DND-41 (cell line): ENCODE measurements around the gene PLD2.

Source experiments
- ATAC-seq: fragments of 200-7000 bp; cut with Tn5 transposase; 3 replicates; pipeline ENCODE4 v1.9.1; 2021; ENCODE audit warnings: low read depth; ENCODE audit not compliant: insufficient read depth
- DNase-seq: peaks from one replicate; pipeline ENCODE4 v3.0.0-alpha.2; 2020
- H2AFZ ChIP-seq: 2 replicates; pipeline ENCODE4 v1.6.0; 2012; ENCODE audit warnings: low read depth, low read length
- H3K27ac ChIP-seq: 2 replicates; pipeline ENCODE4 v1.5.1; 2012; ENCODE audit warnings: low read length, inconsistent platforms
- H3K27me3 ChIP-seq: fragments of 200-600 bp; sonication (generic); 2 replicates; pipeline ENCODE4 v1.6.0; 2012; ENCODE audit warnings: low read length, mild to moderate bottlenecking, inconsistent platforms; ENCODE audit not compliant: insufficient read depth, poor library complexity
- H3K36me3 ChIP-seq: 2 replicates; pipeline ENCODE4 v1.5.1; 2012; ENCODE audit warnings: low read length, inconsistent platforms; ENCODE audit not compliant: insufficient read depth
- H3K4me1 ChIP-seq: 2 replicates; pipeline ENCODE4 v1.5.1; 2012; ENCODE audit warnings: mild to moderate bottlenecking, low read length; ENCODE audit not compliant: insufficient read depth
- H3K4me2 ChIP-seq: 2 replicates; pipeline ENCODE4 v1.6.0; 2012; ENCODE audit warnings: mild to moderate bottlenecking, moderate library complexity, low read length, inconsistent platforms; ENCODE audit not compliant: insufficient read depth
- H3K4me3 ChIP-seq, 2 experiments: fragments of 200-600 bp in 1 of 2; shearing (Covaris generic) in 1 of 2; 2 replicates each; pipeline ENCODE4 v1.5.1; 2012 to 2016; ENCODE audit warnings: inconsistent platforms in 2 of 2, low read length in 2 of 2, mild to moderate bottlenecking in 2 of 2, low read depth in 1 of 2, moderate library complexity in 1 of 2
- H3K79me2 ChIP-seq: 2 replicates; pipeline ENCODE4 v1.6.0; 2012; ENCODE audit warnings: low read length, inconsistent platforms; ENCODE audit not compliant: insufficient read depth
- H3K9ac ChIP-seq: 2 replicates; pipeline ENCODE4 v1.6.0; 2012; ENCODE audit warnings: low read depth, mild to moderate bottlenecking, inconsistent platforms, low read length, moderate library complexity
- H3K9me3 ChIP-seq: 2 replicates; pipeline ENCODE4 v1.5.1; 2012; ENCODE audit warnings: low read length, moderate library complexity, mild to moderate bottlenecking, inconsistent platforms; ENCODE audit not compliant: insufficient read depth, severe bottlenecking
- H4K20me1 ChIP-seq: 2 replicates; pipeline ENCODE4 v1.6.0; 2012; ENCODE audit warnings: low read length; ENCODE audit not compliant: insufficient read depth
- CTCF ChIP-seq: IDR thresholded peaks from 2 replicates; pipeline ENCODE4 v1.5.1; 2012; ENCODE audit warnings: borderline replicate concordance, low read length, moderate library complexity, mild to moderate bottlenecking; ENCODE audit not compliant: poor library complexity, severe bottlenecking; ENCODE audit errors: extremely low read depth
- EZH2 ChIP-seq: IDR thresholded peaks from 3 replicates; pipeline ENCODE4 v1.6.1; 2012; ENCODE audit warnings: borderline replicate concordance, low read depth, mild to moderate bottlenecking, moderate library complexity, low read length, inconsistent platforms; ENCODE audit not compliant: severe bottlenecking

PLD2 gene

GRCh38 chr17:4811471-4811870 lies 4.5 kb downstream of the PLD2 start:
- Histone ChIP-seq H3K9me3 (no peaks in the 10 kb centered on the region), H2AFZ (no peak overlapping the region), H3K4me3 (no peak overlapping the region), H3K4me2 (no peak overlapping the region), H3K27ac (no peak overlapping the region), H3K4me1 (peaks cover 8% of the 10 kb centered on the region), H3K79me2 (no peaks in the 10 kb centered on the region), H4K20me1 (no peaks in the 10 kb centered on the region), H3K36me3 (no peaks in the 10 kb centered on the region; the same call in 1 of the 2 replicates), H3K9ac (no peak overlapping the region), H3K27me3 (no peaks in the 10 kb centered on the region)
- ATAC-seq (no peak), DNase-seq (no peak)
- TF ChIP-seq CTCF (no peak), EZH2 (no peak)

GRCh38 chr17:4812690-4813089 lies 5.7 kb downstream of the PLD2 start:
- H3K36me3 ChIP-seq = no peaks in the 10 kb centered on the region; the same call in 1 of the 2 replicates
- DNase-seq (no peak), ATAC-seq (no peak)
- no peak for TF ChIP-seq CTCF
- no peak for TF ChIP-seq EZH2
- H3K4me3 ChIP-seq = no peak overlapping the region
- no peaks in the 10 kb centered on the region for H4K20me1 ChIP-seq
- peaks cover 5% of the 10 kb centered on the region for H3K4me1 ChIP-seq
- no peak overlapping the region for H3K9ac ChIP-seq
- no peaks in the 10 kb centered on the region for H3K9me3 ChIP-seq
- no peaks in the 10 kb centered on the region for H3K79me2 ChIP-seq
- H2AFZ ChIP-seq = no peak overlapping the region
- H3K27ac ChIP-seq = no peak overlapping the region
- H3K4me2 ChIP-seq = no peak overlapping the region
- no peaks in the 10 kb centered on the region for H3K27me3 ChIP-seq

GRCh38 chr17:4815043-4815675 lies 8.2 kb downstream of the PLD2 start:
- no peak overlapping the region for H3K27ac ChIP-seq
- H3K36me3 ChIP-seq = no peaks in the 10 kb centered on the region
- H3K27me3 ChIP-seq = no peaks in the 10 kb centered on the region
- H2AFZ ChIP-seq = no peak overlapping the region
- no peaks in the 10 kb centered on the region for H3K79me2 ChIP-seq
- no peak overlapping the region for H3K4me3 ChIP-seq
- no peaks in the 10 kb centered on the region for H3K9me3 ChIP-seq
- H4K20me1 ChIP-seq = no peaks in the 10 kb centered on the region
- DNase-seq (no peak), ATAC-seq (no peak)
- H3K4me1 ChIP-seq = no peaks in the 10 kb centered on the region
- no peak overlapping the region for H3K9ac ChIP-seq
- TF ChIP-seq EZH2 (no peak), CTCF (peak; percentile 35)
- no peak overlapping the region for H3K4me2 ChIP-seq
